ENCODE measurements around the gene KDM5B.
"Not testable (repeated sequence)": the region's sequence is repeated elsewhere in the genome, so short reads cannot be mapped to it uniquely, and the experiment has no call there.

Gene KDM5B

GRCh38 chr1:202812176-202813026 lies 4.2 kb upstream of the KDM5B start:
- no peak for DNase-seq (ENCODE audit: low read depth in 2 of 2)

GRCh38 chr1:202811296-202812175 lies 3.3 kb upstream of the KDM5B start:
- peak in 1 of 2 donors; percentile 16 for DNase-seq (ENCODE audit: low read depth in 2 of 2)

GRCh38 chr1:202810615-202811295 lies 2.5 kb upstream of the KDM5B start, which contains the start of gene PCAT6:
Gene PCAT6, plus strand, starts transcription at chr1:202810954.
- peak; percentile 81 to 83 for DNase-seq (ENCODE audit: low read depth in 2 of 2)

GRCh38 chr1:202810193-202810614 lies 2.0 kb upstream of the KDM5B start:
- no peak for DNase-seq (ENCODE audit: low read depth in 2 of 2)

DNA sequence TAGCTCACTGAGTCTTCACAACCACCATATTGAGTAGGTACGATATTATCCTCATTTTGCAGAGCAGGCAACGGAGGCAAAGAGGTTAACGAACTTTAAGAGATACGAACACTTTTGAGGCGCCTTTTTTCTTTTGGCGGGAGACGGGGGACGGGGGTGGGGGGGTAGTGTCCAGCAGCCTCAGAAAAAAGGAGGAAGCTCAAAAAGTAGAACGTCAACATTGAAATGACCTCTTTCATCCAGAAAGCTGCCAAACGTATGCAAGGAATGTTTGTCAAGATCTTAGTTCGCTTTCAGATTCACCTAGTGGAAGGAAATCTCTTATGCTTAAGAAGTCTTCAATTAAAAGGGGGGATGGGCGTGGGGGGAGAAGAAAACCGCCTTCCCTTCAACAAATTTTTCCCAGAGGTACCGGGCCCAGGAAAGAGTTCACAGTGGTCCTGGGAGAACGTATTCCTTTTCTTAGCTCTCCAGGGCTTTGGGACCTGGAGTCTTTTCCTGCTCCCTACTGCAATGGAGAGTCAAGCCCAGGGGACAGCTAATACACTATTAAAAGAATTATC lies 1.5 kb upstream of the KDM5B start:
- DNase-seq (ENCODE audit: low read depth in 2 of 2), result no peak

DNA sequence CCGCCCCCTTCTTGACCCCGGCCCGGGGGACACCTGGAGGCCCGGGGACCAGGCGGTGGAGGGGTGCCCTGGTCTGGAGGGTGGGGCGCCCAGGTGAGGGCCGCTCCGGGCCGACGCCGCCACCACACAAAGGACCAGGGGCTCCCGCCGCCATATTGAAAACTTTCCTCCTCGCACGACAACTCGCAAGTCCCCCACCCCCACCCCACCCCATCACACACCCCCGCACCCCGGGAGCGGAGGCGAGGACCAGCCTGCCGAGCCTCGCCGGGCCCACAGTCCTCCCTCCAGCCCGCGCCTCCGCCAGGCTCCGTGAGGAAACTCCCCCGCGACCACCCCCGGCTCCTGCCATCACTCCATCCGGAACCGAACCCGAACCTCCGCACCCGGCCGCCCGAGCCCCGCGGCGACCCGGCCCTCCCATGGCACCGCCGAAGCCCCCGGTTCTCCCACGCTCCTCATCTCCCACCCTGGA lies 733 bp downstream of the KDM5B start:
- peak; percentile 31 to 34 for DNase-seq (ENCODE audit: low read depth in 2 of 2)

DNA sequence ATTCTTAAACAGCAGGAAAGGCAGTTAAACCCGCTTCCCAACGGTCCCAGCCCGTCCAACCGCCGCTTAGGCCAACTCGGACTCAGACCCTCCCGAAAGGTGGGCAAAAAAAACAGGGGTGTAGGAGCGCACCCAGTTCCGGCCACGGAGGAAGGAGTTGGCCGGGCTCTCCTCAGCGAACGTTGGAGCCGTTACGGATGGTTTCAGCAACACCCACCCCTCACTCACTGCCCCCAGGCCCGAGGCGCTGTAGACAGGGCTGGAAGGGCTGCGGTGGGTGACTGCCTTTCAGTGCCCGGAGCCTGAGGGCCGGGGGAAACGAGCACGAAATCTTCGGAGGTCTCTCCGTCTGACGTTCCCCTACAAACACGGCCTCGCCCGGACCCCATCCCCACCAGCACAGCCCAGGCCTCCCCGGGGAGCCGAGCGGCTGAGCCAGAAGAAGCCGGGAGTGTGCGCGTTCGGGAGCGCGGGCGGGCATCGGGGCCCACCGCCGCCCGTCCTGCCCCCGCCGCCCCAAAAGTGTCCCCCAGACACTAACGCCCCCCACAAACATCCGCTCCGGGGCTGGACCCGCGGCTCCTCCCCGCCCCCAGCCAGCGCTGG lies 1.3 kb downstream of the KDM5B start:
- peak; percentile 11 to 14 for DNase-seq (ENCODE audit: low read depth in 2 of 2)

DNA sequence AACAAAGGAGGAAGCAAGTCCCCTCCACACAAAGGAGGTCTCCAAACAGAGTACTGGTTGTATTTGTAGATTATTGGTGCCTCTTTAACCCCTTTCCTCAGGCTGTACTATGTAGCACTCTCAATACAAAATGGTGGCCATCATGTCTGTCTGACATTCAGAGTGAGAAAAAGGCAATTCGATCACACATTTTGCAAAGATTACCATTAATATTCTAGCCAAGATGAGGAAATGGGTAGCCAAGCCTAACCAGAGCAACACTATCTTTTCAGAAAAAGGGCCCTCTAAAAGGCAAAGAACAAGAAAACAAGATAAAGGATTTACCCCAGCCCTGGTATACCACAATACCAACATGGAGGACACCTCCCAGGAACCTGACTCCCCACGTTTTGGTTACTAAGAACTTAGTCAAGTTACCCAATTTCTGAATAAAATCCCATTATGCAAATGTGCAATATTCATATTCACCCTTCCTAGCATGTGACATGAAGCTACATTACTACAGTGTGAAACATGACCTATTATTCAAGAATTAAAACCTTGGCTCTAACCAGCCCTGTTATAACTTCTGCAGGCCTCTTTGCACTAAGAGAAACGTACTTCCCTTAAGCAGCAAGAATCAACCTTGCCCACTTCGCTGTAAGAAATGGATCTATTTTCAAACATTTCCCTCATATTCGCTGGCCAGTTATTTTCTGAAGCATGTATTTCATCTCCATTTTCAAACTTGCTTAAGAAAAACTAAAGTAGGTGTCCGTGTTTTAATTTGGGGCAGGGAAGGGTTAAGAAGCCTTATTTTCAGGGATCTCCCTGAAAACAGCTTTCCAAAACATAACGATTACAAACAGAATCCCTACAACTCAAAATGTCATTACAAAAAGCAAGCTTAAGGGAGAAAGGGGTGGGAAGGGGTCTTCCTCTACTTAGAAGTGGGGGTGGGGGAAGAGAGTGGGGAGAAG lies 2.1 kb downstream of the KDM5B start:
- DNase-seq (ENCODE audit: low read depth in 2 of 2), result peak in 1 of 2 donors; percentile 11

DNA sequence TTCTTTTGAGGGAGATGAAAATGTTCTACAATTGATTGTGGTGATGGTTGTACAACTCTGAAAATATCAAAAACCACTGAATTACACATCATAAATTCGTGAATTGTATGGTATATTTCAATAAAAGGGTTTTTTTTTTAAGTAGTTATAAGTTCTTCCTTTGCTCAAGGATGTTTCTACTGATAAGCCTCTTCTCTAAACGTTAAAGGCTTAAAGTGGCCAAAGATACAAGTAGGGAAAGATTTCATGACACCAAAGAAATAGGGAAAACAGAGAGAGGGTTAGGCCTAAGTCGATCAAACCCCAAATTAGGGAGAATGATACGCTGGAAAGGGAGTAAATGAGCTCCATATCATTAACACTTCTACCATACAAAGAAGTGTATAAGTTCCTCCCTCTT lies 4.1 kb downstream of the KDM5B start:
- no peak for DNase-seq (ENCODE audit: low read depth in 2 of 2)

- no peak for DNase-seq (ENCODE audit: low read depth in 2 of 2)
Measured at GRCh38 chr1:202802998-202803932, 5.0 kb downstream of the KDM5B start.

DNA sequence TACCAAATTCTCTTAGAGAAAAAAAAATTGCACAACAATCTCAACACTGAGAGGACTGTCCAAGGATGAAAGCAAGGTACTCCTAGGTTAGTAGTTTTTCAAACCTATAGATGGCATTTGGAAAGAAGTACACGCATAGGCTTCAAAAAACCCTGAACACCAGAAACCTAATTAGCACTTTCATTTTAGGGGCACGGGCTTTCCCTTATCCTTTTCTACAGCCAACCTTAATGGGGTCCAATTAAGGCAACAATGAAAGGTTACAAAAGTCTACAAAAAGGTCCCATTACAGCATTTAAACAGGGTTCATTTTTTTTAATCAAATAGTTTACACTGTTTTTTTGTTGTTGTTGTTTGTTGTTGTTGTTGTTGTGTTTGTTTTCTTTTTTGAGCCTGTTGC lies 6.2 kb downstream of the KDM5B start:
- no peak for DNase-seq (ENCODE audit: low read depth in 2 of 2)

GRCh38 chr1:202801175-202801574 lies 7.0 kb downstream of the KDM5B start:
- no peak for DNase-seq (ENCODE audit: low read depth in 2 of 2)

- DNase-seq (ENCODE audit: low read depth in 2 of 2), result no peak
Measured at GRCh38 chr1:202800742-202801141, 7.5 kb downstream of the KDM5B start.

DNA sequence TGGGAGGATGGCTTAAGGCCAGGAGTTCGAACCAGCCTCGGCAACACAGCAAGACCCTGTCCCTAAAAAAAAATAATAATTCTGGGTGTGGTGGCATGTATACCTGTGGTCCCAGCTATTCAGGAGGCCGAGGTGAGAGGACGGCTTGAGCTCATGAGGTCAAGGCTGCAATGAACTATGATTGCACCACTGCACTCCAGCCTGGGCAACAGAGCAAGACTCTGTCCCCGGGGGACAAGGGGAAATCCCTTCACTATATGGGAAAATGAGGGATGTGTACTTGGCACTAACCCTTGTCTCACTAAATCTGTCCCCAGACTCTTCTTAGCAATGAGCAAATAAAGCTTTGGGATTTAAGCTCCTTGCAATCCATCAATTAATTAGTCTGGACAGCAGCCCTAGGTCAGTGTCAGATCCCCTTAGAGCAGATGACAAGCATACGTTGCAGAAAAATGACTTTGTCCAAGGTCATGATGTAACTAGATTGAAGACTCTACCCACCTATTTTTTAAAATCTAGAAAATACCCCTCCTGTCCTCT lies 9.4 kb downstream of the KDM5B start:
- no peak for DNase-seq (ENCODE audit: low read depth in 2 of 2)

DNA sequence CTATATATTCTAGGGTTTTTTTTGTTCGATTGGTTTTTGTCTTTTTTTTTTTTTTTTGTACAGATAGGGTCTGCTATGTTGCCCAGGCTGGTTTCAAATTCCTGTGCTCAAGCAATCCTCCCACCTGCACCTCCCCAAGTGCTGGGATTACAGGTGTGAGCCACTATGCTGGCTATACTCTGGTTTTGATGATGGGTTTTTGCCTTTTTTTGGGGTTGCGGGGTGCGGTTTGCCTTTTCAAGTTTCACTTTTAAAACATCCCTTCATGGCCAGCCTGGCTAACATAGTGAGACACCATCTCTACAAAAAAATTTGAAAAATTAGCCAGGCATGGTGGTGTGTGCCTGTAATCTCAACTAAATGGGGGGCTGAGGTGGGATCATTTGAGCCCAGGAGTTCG lies 10.0 kb downstream of the KDM5B start:
- DNase-seq (ENCODE audit: low read depth in 2 of 2), result no peak

- no peak for DNase-seq (ENCODE audit: low read depth in 2 of 2)
Measured at GRCh38 chr1:202796670-202797069, 11.6 kb downstream of the KDM5B start.

DNA sequence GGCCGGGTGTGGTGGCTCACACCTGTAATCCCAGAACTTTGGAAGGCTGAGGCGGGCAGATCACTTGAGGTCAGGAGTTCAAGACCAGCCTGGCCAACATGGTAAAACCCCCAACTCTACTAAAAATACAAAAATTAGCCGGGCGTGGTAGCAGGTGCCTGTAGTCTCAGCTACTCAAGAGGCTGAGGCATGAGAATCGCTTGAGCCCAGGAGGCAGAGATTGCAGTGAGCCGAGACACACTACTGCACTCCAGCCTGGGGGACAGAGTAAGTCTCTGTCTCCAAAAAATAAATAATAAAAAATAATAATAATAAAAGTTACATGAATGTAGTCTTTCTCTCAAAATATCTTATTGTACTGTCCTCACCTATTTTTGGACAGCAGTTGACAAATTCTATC lies 13.3 kb downstream of the KDM5B start:
- not testable (repeated sequence) for DNase-seq (ENCODE audit: low read depth in 2 of 2)

GRCh38 chr1:202794051-202794740 lies 14.0 kb downstream of the KDM5B start:
- no peak for DNase-seq (ENCODE audit: low read depth in 2 of 2)
